DMS 273 (cell line): ENCODE measurements around the gene PROSER2.

Experiments
- DNase-seq: peaks from one replicate; lab custom pipeline; 2025; ENCODE audit not compliant: unreplicated experiment; lab: John Stamatoyannopoulos, UW

The PROSER2 gene

GRCh38 chr10:11804336-11804735 lies 18.8 kb upstream of the PROSER2 start:
- DNase-seq, result no peak

GRCh38 chr10:11805792-11806191 lies 17.4 kb upstream of the PROSER2 start:
- no peak for DNase-seq

- no peak for DNase-seq
These were observed 16.4 kb upstream of the PROSER2 start for GRCh38 chr10:11806706-11807105.

GRCh38 chr10:11808808-11809207 lies 14.3 kb upstream of the PROSER2 start:
- no peak for DNase-seq

GRCh38 chr10:11810313-11810766 lies 12.8 kb upstream of the PROSER2 start:
- no peak for DNase-seq

- DNase-seq, result no peak
These were observed 12.2 kb upstream of the PROSER2 start for GRCh38 chr10:11810973-11811372.

GRCh38 chr10:11813177-11813576 lies 10.0 kb upstream of the PROSER2 start:
- no peak for DNase-seq

GRCh38 chr10:11813855-11814567 lies 9.1 kb upstream of the PROSER2 start:
- no peak for DNase-seq

GRCh38 chr10:11819027-11819426 lies 4.1 kb upstream of the PROSER2 start:
- DNase-seq, result no peak

GRCh38 chr10:11822026-11822756 lies 965 bp upstream of the PROSER2 start:
- DNase-seq, result no peak

- no peak for DNase-seq
These were observed 391 bp upstream of the PROSER2 start for GRCh38 chr10:11822809-11823121.

- no peak for DNase-seq
These were observed 812 bp downstream of the PROSER2 start for GRCh38 chr10:11823989-11824346.

- DNase-seq, result no peak
These were observed 1.2 kb downstream of the PROSER2 start for GRCh38 chr10:11824376-11824775.

- no peak for DNase-seq
These were observed 1.7 kb downstream of the PROSER2 start for GRCh38 chr10:11824825-11825224.

GRCh38 chr10:11825796-11826414 lies 2.7 kb downstream of the PROSER2 start:
- no peak for DNase-seq

GRCh38 chr10:11827006-11827405 lies 3.9 kb downstream of the PROSER2 start:
- no peak for DNase-seq

GRCh38 chr10:11827414-11827813 lies 4.3 kb downstream of the PROSER2 start:
- no peak for DNase-seq

GRCh38 chr10:11828682-11829284 lies 5.6 kb downstream of the PROSER2 start:
- no peak for DNase-seq

GRCh38 chr10:11830836-11831519 lies 7.8 kb downstream of the PROSER2 start:
- peak; percentile 36 for DNase-seq

- DNase-seq, result no peak
These were observed 8.4 kb downstream of the PROSER2 start for GRCh38 chr10:11831520-11831951.

- DNase-seq, result no peak
These were observed 8.9 kb downstream of the PROSER2 start for GRCh38 chr10:11832042-11832441.
